ENCODE results near the gene MED27. TPM values are rescaled to one million over a fixed set of nuclear protein-coding genes. Genes with fewer than 3 reads are reported as not detected.

Gene MED27
- total RNA-seq, 4 donors from 2014 or later = 12.9 to 21.8 (median 20.0) TPM

DNA sequence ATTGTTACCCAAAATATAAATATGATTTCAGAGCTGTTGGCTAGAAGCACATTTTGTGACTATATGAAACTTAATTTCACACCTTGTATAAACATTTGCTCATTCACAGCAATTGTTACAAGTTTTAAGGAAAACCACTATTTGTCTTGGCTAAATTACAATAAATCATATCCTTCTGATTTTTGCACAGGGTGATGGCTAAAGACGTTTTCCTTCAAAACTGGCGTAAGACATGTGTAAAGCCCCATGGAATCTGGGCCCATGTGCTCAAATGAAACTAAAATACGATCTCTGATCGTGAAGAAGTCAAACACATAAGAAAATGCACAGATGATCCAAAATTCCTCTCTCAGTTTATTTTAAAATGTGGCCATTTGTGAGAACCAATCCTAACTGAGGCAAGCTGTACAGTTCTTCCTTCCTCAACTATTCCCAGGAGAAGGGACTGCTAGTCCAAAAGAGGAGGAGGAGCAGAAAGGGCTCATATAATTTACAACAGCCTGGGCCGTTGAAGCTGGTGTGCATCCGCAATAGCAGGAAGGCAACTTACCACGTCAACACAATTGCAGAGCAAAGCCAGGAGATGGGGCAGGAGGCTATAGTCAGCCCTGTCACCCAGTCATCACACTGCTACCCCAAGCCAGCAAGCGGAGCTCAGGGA, 98.4 kb downstream of the MED27 start:
- no peaks in the 10 kb centered on the region for H3K36me3 ChIP-seq
- 53% methylated on average over 8 of the region's 8 CpGs for WGBS
- H3K4me3 ChIP-seq = no peak overlapping the region
- H3K27ac ChIP-seq (replicated peaks in 1 of 4) = no peak overlapping the region
- H3K4me1 ChIP-seq = peaks cover 10 to 16% (median 15%) of the 10 kb centered on the region in 4 donors
- H3K9me3 ChIP-seq = no peaks in the 10 kb centered on the region
- TF ChIP-seq EP300 (IDR thresholded peaks at IDR 0.05) (no peak), CTCF (IDR thresholded peaks at IDR 0.05) (no peak), POLR2A (IDR thresholded peaks at IDR 0.05; ENCODE audit: low read depth) (no peak), POLR2AphosphoS5 (IDR thresholded peaks at IDR 0.05) (no peak)
- DNase-seq (ENCODE audit: extremely low spot score) = no peak
- no peaks in the 10 kb centered on the region for H3K27me3 ChIP-seq
- intact Hi-C loops (cut with DNase I) = no loop called here

DNA sequence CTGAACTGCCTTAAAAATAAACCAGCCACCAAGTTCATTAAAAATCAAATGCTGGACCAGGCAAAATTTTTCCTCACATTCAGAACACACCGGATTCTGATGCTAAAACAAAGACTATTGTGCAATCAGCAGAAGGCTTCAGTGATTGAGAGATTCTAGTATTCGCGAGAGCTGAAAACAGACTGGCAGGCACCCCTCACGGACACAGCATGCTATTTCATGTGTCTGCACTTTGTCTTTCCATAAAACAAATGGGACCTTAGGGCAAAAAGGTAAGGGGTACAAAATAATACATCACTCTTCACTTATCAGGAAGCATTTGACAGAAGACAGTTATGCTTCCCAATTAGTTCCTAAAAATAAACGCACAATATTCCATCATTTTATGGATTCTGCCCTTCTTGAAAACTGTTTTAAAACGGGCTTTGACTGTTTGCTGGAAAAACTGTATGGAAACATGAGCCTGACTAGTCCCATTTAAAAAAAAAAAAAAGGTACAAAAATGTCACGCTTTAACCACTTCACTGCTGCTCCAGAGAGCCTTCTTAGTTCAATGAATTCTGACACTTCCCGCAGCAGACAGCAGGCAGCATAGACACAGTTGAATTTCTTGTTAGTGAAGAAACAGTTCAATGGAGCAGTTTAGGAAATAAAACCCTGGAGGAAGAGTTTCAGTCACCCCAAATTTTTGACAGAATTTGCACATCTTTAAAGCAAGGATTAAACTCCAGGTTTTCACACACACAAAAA, 99.2 kb downstream of the MED27 start:
- 68% methylated on average over 8 of the region's 8 CpGs for WGBS
- Histone ChIP-seq H3K27me3 (no peaks in the 10 kb centered on the region), H3K36me3 (no peaks in the 10 kb centered on the region), H3K4me3 (no peak overlapping the region), H3K27ac (replicated peaks in 1 of 4) (no peak overlapping the region), H3K9me3 (no peaks in the 10 kb centered on the region), H3K4me1 (peaks cover 10 to 16% (median 15%) of the 10 kb centered on the region in 4 donors)
- no peak for TF ChIP-seq POLR2AphosphoS5 (IDR thresholded peaks at IDR 0.05)
- TF ChIP-seq CTCF (IDR thresholded peaks at IDR 0.05) = no peak
- no peak for TF ChIP-seq EP300 (IDR thresholded peaks at IDR 0.05)
- no peak for TF ChIP-seq POLR2A (IDR thresholded peaks at IDR 0.05; ENCODE audit: low read depth)
- intact Hi-C loops (cut with DNase I) = no loop called here
- DNase-seq (ENCODE audit: extremely low spot score) = no peak

GRCh38 chr9:131977109-131977838, 102.4 kb downstream of the MED27 start:
- H3K9me3 ChIP-seq = no peaks in the 10 kb centered on the region
- H3K4me1 ChIP-seq = peaks cover 10 to 16% (median 15%) of the 10 kb centered on the region in 4 donors
- intact Hi-C loops (cut with DNase I) = no loop called here
- TF ChIP-seq POLR2A (IDR thresholded peaks at IDR 0.05; ENCODE audit: low read depth) = no peak
- no peak for TF ChIP-seq EP300 (IDR thresholded peaks at IDR 0.05)
- no peak for TF ChIP-seq CTCF (IDR thresholded peaks at IDR 0.05)
- no peak for TF ChIP-seq POLR2AphosphoS5 (IDR thresholded peaks at IDR 0.05)
- no peak overlapping the region for H3K4me3 ChIP-seq
- H3K27ac ChIP-seq (replicated peaks in 1 of 4) = no peak overlapping the region
- WGBS = 98% methylated on average over 10 of the region's 10 CpGs
- no peaks in the 10 kb centered on the region for H3K27me3 ChIP-seq
- no peaks in the 10 kb centered on the region for H3K36me3 ChIP-seq
- DNase-seq (ENCODE audit: extremely low spot score) = no peak

DNA sequence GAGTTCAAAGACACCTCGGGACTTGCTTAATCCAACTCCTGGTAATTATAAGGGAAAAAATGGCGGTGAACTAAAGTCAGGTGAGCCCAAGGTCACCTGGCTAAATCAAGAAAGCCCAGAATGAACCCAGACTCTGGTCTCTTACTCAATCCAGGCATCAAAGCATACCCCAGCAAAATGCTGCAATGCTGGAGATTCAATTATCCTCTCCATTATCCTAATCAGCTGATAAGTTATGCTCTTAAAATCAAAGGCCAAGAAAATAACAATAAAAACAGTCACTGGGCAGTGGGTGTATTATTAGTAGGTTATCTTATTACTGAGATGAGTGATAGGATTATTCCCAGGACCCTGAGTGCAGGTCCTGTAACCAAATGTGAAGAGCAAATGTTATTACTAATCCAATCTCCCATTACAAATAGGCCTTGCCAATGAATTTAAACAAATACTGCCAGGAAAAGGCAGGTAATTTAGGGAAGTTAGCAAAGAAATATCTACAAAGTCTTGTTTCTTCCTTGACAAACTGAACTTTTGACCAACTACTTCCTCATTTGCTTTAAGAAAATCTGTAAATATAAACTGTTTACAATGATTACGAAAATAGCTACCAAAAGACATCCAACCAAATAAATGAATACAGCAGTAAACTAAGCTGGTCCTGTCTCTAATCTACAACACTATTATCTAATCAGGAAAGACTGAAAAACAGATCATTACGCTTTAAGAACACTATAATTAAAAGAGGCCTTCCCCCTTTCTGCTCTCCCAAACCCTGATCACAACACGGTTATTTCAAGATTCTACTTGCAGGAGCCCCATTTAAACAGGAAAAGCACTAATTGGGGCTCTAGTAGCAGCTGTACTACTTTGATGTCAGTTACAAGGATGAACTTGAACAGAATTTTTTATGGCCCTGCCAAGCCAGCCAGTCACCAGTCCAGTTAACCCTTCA, 103.2 kb downstream of the MED27 start:
- intact Hi-C loops (cut with DNase I) = no loop called here
- WGBS = 89% methylated on average over 5 of the region's 5 CpGs
- Histone ChIP-seq H3K4me3 (no peak overlapping the region), H3K9me3 (no peaks in the 10 kb centered on the region), H3K27ac (replicated peaks in 1 of 4) (no peak overlapping the region), H3K27me3 (no peaks in the 10 kb centered on the region), H3K36me3 (no peaks in the 10 kb centered on the region), H3K4me1 (peaks cover 5 to 12% (median 9%) of the 10 kb centered on the region in 4 donors)
- TF ChIP-seq POLR2A (IDR thresholded peaks at IDR 0.05; ENCODE audit: low read depth) (no peak), CTCF (IDR thresholded peaks at IDR 0.05) (no peak), EP300 (IDR thresholded peaks at IDR 0.05) (no peak)
- no peak for DNase-seq (ENCODE audit: extremely low spot score)
